GM12878 (cell line): ENCODE data around the gene NEK7. TPM values are rescaled to one million over a fixed set of nuclear protein-coding genes. Genes with fewer than 3 reads are reported as not detected.

Experiments used
- ATAC-seq: fragments of 200-7000 bp; cut with Tn5 transposase; 3 replicates; pipeline ENCODE4 v1.9.1; 2020; ENCODE audit warnings: mild to moderate bottlenecking, moderate library complexity
- BruUV-seq: library from RNA; stranded (reverse); fragments of 400-500 nt; replicated peaks from 2 replicates; lab custom pipeline; 2021; lab: Mats Ljungman, UMichigan
- CTCF ChIA-PET: fragments of 300-600 bp; sonication (Branson Sonifier 250); formaldehyde crosslinking; extraction: SDS; loops from one replicate; lab custom pipeline; 2021; ENCODE audit warnings: inconsistent platforms; lab: Yijun Ruan, JAX
- POLR2A ChIA-PET: fragments of 350-600 bp; formaldehyde crosslinking; extraction: SDS; loops from one replicate; lab custom pipeline; 2021; ENCODE audit warnings: inconsistent platforms; lab: Charles Lee
- RAD21 ChIA-PET: fragments of 300-600 bp; sonication (Branson Sonifier 250); formaldehyde crosslinking; loops from one replicate; lab custom pipeline; 2023; ENCODE audit warnings: antibody characterized with exemption; ENCODE audit not compliant: unreplicated experiment; lab: Charles Lee
- SMC1A ChIA-PET: fragments of 300-600 bp; sonication (Branson Sonifier 250); formaldehyde crosslinking; loops from one replicate; lab custom pipeline; 2023; ENCODE audit not compliant: unreplicated experiment, uncharacterized antibody; lab: Charles Lee
- DNase-seq: peaks from one replicate; pipeline ENCODE4 v3.0.0-alpha.2; 2011; ENCODE audit warnings: low read depth, low spot score
- FAIRE-seq: peaks from 3 replicates; lab custom pipeline; 2011; peaks lifted over from hg19 to GRCh38; lab: Jason Lieb, UNC
- H2AFZ ChIP-seq: 2 replicates; pipeline ENCODE4 v1.6.0; 2011; ENCODE audit warnings: low read depth, low read length, control low read depth; ENCODE audit not compliant: control insufficient read depth
- H3K27ac ChIP-seq: 2 replicates; pipeline ENCODE4 v1.5.1; 2011; ENCODE audit warnings: control low read depth; ENCODE audit not compliant: control insufficient read depth, insufficient read depth
- H3K27me3 ChIP-seq, 2 experiments: replicated peaks in 1 of 2; 2 replicates each; pipeline versions ENCODE4 v1.6.0 to v1.6.1; 2011; ENCODE audit warnings: low read length in 1 of 2; ENCODE audit not compliant: control insufficient read depth in 2 of 2, insufficient read depth in 2 of 2
- H3K36me3 ChIP-seq, 2 experiments: 2 replicates each; pipeline ENCODE4 v1.5.1; 2011; ENCODE audit warnings: low read length in 1 of 2; ENCODE audit not compliant: control insufficient read depth in 2 of 2, insufficient read depth in 2 of 2
- H3K4me1 ChIP-seq: 2 replicates; pipeline ENCODE4 v1.6.1; 2011; ENCODE audit warnings: mild to moderate bottlenecking, low read length, moderate library complexity, mixed read lengths; ENCODE audit not compliant: control insufficient read depth, insufficient read depth
- H3K4me2 ChIP-seq: 2 replicates; pipeline ENCODE4 v1.6.0; 2011; ENCODE audit warnings: control low read depth; ENCODE audit not compliant: control insufficient read depth, insufficient read depth
- H3K4me3 ChIP-seq: fragments of 200-600 bp; sonication (generic); 2 replicates; pipeline ENCODE4 v1.5.1; 2016
- H3K79me2 ChIP-seq: 2 replicates; pipeline ENCODE4 v1.6.0; 2011; ENCODE audit warnings: low read length; ENCODE audit not compliant: control insufficient read depth, insufficient read depth
- H3K9ac ChIP-seq: 2 replicates; pipeline ENCODE4 v1.8.0; 2011; ENCODE audit warnings: low read length, control low read depth, mixed read lengths; ENCODE audit not compliant: control insufficient read depth, insufficient read depth
- H3K9me3 ChIP-seq: replicated peaks from 3 replicates; pipeline ENCODE4 v1.5.1; 2011; ENCODE audit warnings: mild to moderate bottlenecking, low read length; ENCODE audit not compliant: control insufficient read depth, insufficient read depth
- H4K20me1 ChIP-seq: 2 replicates; pipeline ENCODE4 v1.6.0; 2011; ENCODE audit not compliant: control insufficient read depth, insufficient read depth
- HCFC1 ChIP-seq: fragments of 150-350 bp; IDR thresholded peaks from 2 replicates; pipeline ENCODE4 v1.6.1; 2014; ENCODE audit warnings: low read length
- IKZF1 ChIP-seq: fragments of 450-650 bp; conservative IDR thresholded peaks from 2 replicates; pipeline ENCODE4 v1.6.1; 2017; ENCODE audit warnings: antibody characterized with exemption, mild to moderate bottlenecking
- IKZF2 ChIP-seq, 2 experiments: fragments of 450-650 bp; IDR thresholded peaks; 2 replicates each; pipeline ENCODE4 v1.6.1; 2017; ENCODE audit warnings: mild to moderate bottlenecking in 2 of 2, moderate library complexity in 2 of 2
- POLR2AphosphoS2 ChIP-seq: IDR thresholded peaks from 2 replicates; pipeline ENCODE4 v1.6.1; 2011; ENCODE audit warnings: low read depth, mild to moderate bottlenecking, low read length, improper control_type of control experiment, moderate library complexity
- SREBF2 ChIP-seq: IDR thresholded peaks from 2 replicates; pipeline ENCODE4 v1.6.1; 2012; ENCODE audit warnings: mild to moderate bottlenecking, low read length
- ZBTB4 ChIP-seq: fragments of 450-650 bp; formaldehyde crosslinking; IDR thresholded peaks from 2 replicates; pipeline ENCODE4 v1.4.0; 2022; ENCODE audit warnings: mild to moderate bottlenecking, moderate library complexity
- WGBS: methylation state at CpG from one replicate; pipeline ENCODE4 v1.1.6; 2016; ENCODE audit warnings: low lambda C conversion rate; ENCODE audit not compliant: insufficient replicate concordance, insufficient coverage; ENCODE audit errors: missing lambda C conversion rate; 5-methylcytosine and 5-hydroxymethylcytosine counted together
- in situ Hi-C: fragments of 300-500 bp; cut with MboI; formaldehyde crosslinking; loops from 9 replicates; pipeline ENCODE4 v1.14.3; 2018; ENCODE audit warnings: mixed read lengths
- intact Hi-C: fragments of 100-400 bp; cut with micrococcal nuclease; formaldehyde crosslinking; loops from one replicate; pipeline ENCODE4 v1.14.2; 2022; ENCODE audit not compliant: unreplicated experiment
- polyA plus RNA-seq, 11 experiments: library from polyadenylated mRNA; depleted of rRNA in 4 of 11; unstranded in 6 of 11; stranded (reverse) in 5 of 11; fragments of >200 nt; fragmentation: Nextera tagmentation in 4 of 11; fragmentation: Illumina TruSeq in 1 of 11; extraction: Ambion mirVana in 4 of 11; extraction: Trizol in 1 of 11; gene quantifications; 1 replicate in 1 of 11; 2 replicates in 10 of 11; pipeline versions ENCODE4 v1.2.1 to v1.2.3, GENCODE V29; 2011 to 2016; ENCODE audit warnings: inconsistent platforms in 2 of 11, missing spikeins in 2 of 11, low read depth in 1 of 11
- total RNA-seq, 4 experiments: library from RNA; depleted of rRNA in 3 of 4; stranded (reverse); fragments of >200 nt in 3 of 4; fragmentation: Illumina TruSeq in 1 of 4; extraction: Trizol in 1 of 4; gene quantifications; 2 replicates each; pipeline versions ENCODE4 v1.2.1 to v1.2.3, GENCODE V29; 2013 to 2021
- TF ChIP-seq, protein P1 (sequence below): fragments of 450-650 bp; IDR thresholded peaks from 2 replicates; pipeline ENCODE4 v1.6.1; 2017; ENCODE audit warnings: borderline replicate concordance

NEK7 gene
- total and polyA plus RNA-seq, 10 of the 15 experiments (the other 5 are each of a cell fraction or from before 2014, with no cell fraction given) = 9.4 to 77.7 (median 24.0) TPM

- ChIA-PET POLR2A (no interaction called here), RAD21 (interaction anchor here (1.1 to 1.2 kb wide), 2 partner anchors 19 to 78 kb away, joined by 3 read pairs; partner anchors contain the start of gene NEK7), SMC1A (interaction anchor here (0.8 to 1.5 kb wide), 5 partner anchors 14 to 73 kb away, joined by 3 to 5 read pairs (median 3); no protein-coding TSS in a partner anchor), CTCF (interaction anchor here (1.0 kb wide), 1 partner anchor 81 kb away, joined by 4 read pairs; no protein-coding TSS in a partner anchor)
- Histone ChIP-seq H3K4me2 (peak overlapping the region; percentile 51; the same call in 1 of the 2 replicates), H3K9me3 (peaks cover 7% of the 10 kb centered on the region; the same call in 2 of the 3 replicates), H3K36me3 (no peaks in the 10 kb centered on the region), H3K27ac (no peak overlapping the region), H3K79me2 (no peaks in the 10 kb centered on the region), H3K4me3 (peak overlapping the region; percentile 43; the same call in 1 of the 2 replicates), H2AFZ (peak overlapping the region; percentile 1), H3K9ac (no peak overlapping the region), H3K4me1 (peaks cover 5% of the 10 kb centered on the region; the same call in 1 of the 2 replicates), H3K27me3 (no peaks in the 10 kb centered on the region), H4K20me1 (no peaks in the 10 kb centered on the region)
- 0 out of 2 replicates have a peak, but pooled peaks have one; percentile 21 for TF ChIP-seq IKZF1
- 0 out of 4 replicates have a peak, but pooled peaks of 1 of the 2 experiments have one; percentile 12 for TF ChIP-seq IKZF2 (IDR thresholded peaks at IDR 0.05)
- no peak for TF ChIP-seq SREBF2
- ATAC-seq (peak; percentile 75), DNase-seq (no peak), FAIRE-seq (no peak)
- BruUV-seq = no TSS peak
- in situ Hi-C loops = no loop called here
- intact Hi-C loops = no loop called here
- 67% methylated on average over 5 of the region's 5 CpGs for WGBS
Observed at GRCh38 chr1:198234520-198235251, 77.9 kb downstream of the NEK7 start.

DNA sequence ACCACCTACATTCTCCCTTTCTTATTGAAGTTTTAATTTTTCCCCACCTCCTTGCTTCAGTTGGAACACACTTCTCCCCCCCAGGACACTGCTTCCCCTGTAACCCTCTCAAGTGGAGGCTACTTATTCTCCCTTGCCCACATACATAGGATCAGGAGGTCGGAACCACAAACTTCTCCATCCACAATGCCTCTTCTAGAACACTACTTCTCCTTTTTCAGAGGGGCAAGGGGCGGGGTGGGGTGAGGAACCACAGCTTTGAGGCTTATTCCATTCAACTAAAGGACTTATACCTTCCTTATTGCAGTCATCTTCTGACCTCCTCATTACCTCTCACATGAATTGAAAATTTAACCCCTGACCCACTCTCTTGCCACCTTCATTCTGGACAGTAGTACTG is 81.3 kb downstream of the NEK7 start:
- ChIA-PET SMC1A (interaction anchor here (0.7 to 1.7 kb wide), 3 partner anchors 9 to 82 kb away, joined by 3 to 7 read pairs (median 3); no protein-coding TSS in a partner anchor), POLR2A (no interaction called here), RAD21 (no interaction called here), CTCF (interaction anchor here (1.1 kb wide), 1 partner anchor 17 kb away, joined by 4 read pairs; no protein-coding TSS in a partner anchor)
- no peak overlapping the region for H2AFZ ChIP-seq
- H3K27me3 ChIP-seq = no peaks in the 10 kb centered on the region
- no TSS peak for BruUV-seq
- no peaks in the 10 kb centered on the region for H3K36me3 ChIP-seq
- FAIRE-seq (no peak), DNase-seq (no peak), ATAC-seq (peak; percentile 42)
- peak; percentile 25 to 26; a peak in 2 of 4 replicates for TF ChIP-seq IKZF2 (IDR thresholded peaks at IDR 0.05)
- no peak for TF ChIP-seq ZBTB4
- TF ChIP-seq HCFC1 = no peak
- no peak for TF ChIP-seq POLR2AphosphoS2
- TF ChIP-seq, protein P1, sequence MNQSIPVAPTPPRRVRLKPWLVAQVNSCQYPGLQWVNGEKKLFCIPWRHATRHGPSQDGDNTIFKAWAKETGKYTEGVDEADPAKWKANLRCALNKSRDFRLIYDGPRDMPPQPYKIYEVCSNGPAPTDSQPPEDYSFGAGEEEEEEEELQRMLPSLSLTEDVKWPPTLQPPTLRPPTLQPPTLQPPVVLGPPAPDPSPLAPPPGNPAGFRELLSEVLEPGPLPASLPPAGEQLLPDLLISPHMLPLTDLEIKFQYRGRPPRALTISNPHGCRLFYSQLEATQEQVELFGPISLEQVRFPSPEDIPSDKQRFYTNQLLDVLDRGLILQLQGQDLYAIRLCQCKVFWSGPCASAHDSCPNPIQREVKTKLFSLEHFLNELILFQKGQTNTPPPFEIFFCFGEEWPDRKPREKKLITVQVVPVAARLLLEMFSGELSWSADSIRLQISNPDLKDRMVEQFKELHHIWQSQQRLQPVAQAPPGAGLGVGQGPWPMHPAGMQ = no peak
- WGBS = 0% methylated on average over 2 of the region's 2 CpGs
- H3K4me3 ChIP-seq = no peak overlapping the region
- peaks cover 7% of the 10 kb centered on the region; the same call in 2 of the 3 replicates for H3K9me3 ChIP-seq
- in situ Hi-C loops = no loop called here
- H3K4me1 ChIP-seq = peaks cover 5% of the 10 kb centered on the region; the same call in 1 of the 2 replicates
- H3K79me2 ChIP-seq = no peaks in the 10 kb centered on the region
- H4K20me1 ChIP-seq = no peaks in the 10 kb centered on the region
- no peak overlapping the region for H3K27ac ChIP-seq
- intact Hi-C loops = no loop called here
- no peak overlapping the region for H3K9ac ChIP-seq
- H3K4me2 ChIP-seq = no peak overlapping the region
